Neuronal stem cell (in vitro differentiated cells): ENCODE measurements around the gene APC.

ENCODE experiments used
- DNase-seq: peaks from one replicate; pipeline ENCODE4 v3.0.0-alpha.2; 2013; ENCODE audit warnings: low spot score
- H2AFZ ChIP-seq: one replicate; pipeline ENCODE4 v1.6.1; 2013; ENCODE audit warnings: mild to moderate bottlenecking, low read length, inconsistent platforms
- H2AK5ac ChIP-seq: 2 replicates; pipeline ENCODE4 v1.6.1; 2013; ENCODE audit warnings: low read depth, mild to moderate bottlenecking, inconsistent platforms, low read length, moderate library complexity, mixed read lengths
- H2BK120ac ChIP-seq: 2 replicates; pipeline ENCODE4 v1.6.1; 2013; ENCODE audit warnings: low read depth, mild to moderate bottlenecking, inconsistent platforms, low read length, moderate library complexity, mixed read lengths
- H2BK12ac ChIP-seq: one replicate; pipeline ENCODE4 v1.6.1; 2013; ENCODE audit warnings: low read length, inconsistent platforms
- H2BK15ac ChIP-seq: 2 replicates; pipeline ENCODE4 v1.6.1; 2013; ENCODE audit warnings: mild to moderate bottlenecking, low read length, inconsistent platforms, mixed read lengths
- H2BK5ac ChIP-seq: one replicate; pipeline ENCODE4 v1.6.1; 2013; ENCODE audit warnings: inconsistent platforms, mild to moderate bottlenecking, low read length, moderate library complexity
- H3K14ac ChIP-seq: one replicate; pipeline ENCODE4 v1.6.1; 2013; ENCODE audit warnings: low read length, inconsistent platforms
- H3K18ac ChIP-seq: 2 replicates; pipeline ENCODE4 v1.6.1; 2013; ENCODE audit warnings: low read length, inconsistent platforms
- H3K23ac ChIP-seq: 2 replicates; pipeline ENCODE4 v1.6.1; 2013; ENCODE audit warnings: low read depth, mild to moderate bottlenecking, mixed read lengths, low read length, inconsistent platforms; ENCODE audit not compliant: poor library complexity
- H3K27ac ChIP-seq: replicated peaks from 3 replicates; pipeline ENCODE4 v1.5.1; 2013; ENCODE audit warnings: low read length, inconsistent platforms
- H3K27me3 ChIP-seq, 3 experiments: 2 replicates each; pipeline ENCODE4 v1.6.1; 2013; ENCODE audit warnings: low read length in 3 of 3, mild to moderate bottlenecking in 2 of 3, inconsistent platforms in 1 of 3, low read depth in 1 of 3, mixed read lengths in 1 of 3, moderate library complexity in 1 of 3; ENCODE audit not compliant: control insufficient read depth in 3 of 3, insufficient read depth in 3 of 3
- H3K36me3 ChIP-seq, 2 donors: replicated peaks in 1 of 2; 2 replicates each; pipeline ENCODE4 v1.6.1; 2013; ENCODE audit warnings: low read length in 2 of 2; ENCODE audit not compliant: control insufficient read depth in 2 of 2, insufficient read depth in 2 of 2
- H3K4ac ChIP-seq: 2 replicates; pipeline ENCODE4 v1.6.1; 2013; ENCODE audit warnings: inconsistent platforms, mild to moderate bottlenecking, low read length, moderate library complexity
- H3K4me1 ChIP-seq, 2 donors: 1 replicate in 1 of 2; 2 replicates in 1 of 2; pipeline ENCODE4 v1.6.1; 2013; ENCODE audit warnings: low read length in 2 of 2, low read depth in 1 of 2; ENCODE audit not compliant: control insufficient read depth in 2 of 2, insufficient read depth in 1 of 2
- H3K4me2 ChIP-seq: one replicate; pipeline ENCODE4 v1.6.1; 2013; ENCODE audit warnings: mild to moderate bottlenecking, low read length, inconsistent platforms; ENCODE audit not compliant: insufficient read depth, poor library complexity, severe bottlenecking
- H3K4me3 ChIP-seq, 2 donors: 2 replicates each; pipeline ENCODE4 v1.5.1; 2013; ENCODE audit warnings: low read length in 2 of 2, mild to moderate bottlenecking in 2 of 2, inconsistent platforms in 1 of 2, moderate library complexity in 1 of 2
- H3K79me1 ChIP-seq: one replicate; pipeline ENCODE4 v1.6.1; 2013; ENCODE audit warnings: low read depth, mild to moderate bottlenecking, inconsistent platforms, low read length, moderate library complexity
- H3K9ac ChIP-seq: one replicate; pipeline ENCODE4 v1.6.1; 2013; ENCODE audit warnings: mild to moderate bottlenecking, low read depth, low read length, inconsistent platforms; ENCODE audit not compliant: poor library complexity
- H3K9me3 ChIP-seq, 2 donors: replicated peaks in 1 of 2; 2 replicates each; pipeline versions ENCODE3 to v1.6.1; 2013; ENCODE audit warnings: low read length in 2 of 2, mild to moderate bottlenecking in 2 of 2, inconsistent platforms in 1 of 2, low read depth in 1 of 2, mixed read lengths in 1 of 2, moderate library complexity in 1 of 2; ENCODE audit not compliant: control insufficient read depth in 2 of 2, insufficient read depth in 1 of 2
- H4K8ac ChIP-seq: one replicate; pipeline ENCODE4 v1.6.1; 2013; ENCODE audit warnings: low read depth, mild to moderate bottlenecking, inconsistent platforms, low read length, moderate library complexity
- H4K91ac ChIP-seq: one replicate; pipeline ENCODE4 v1.6.1; 2013; ENCODE audit warnings: low read length, low read depth, mild to moderate bottlenecking, inconsistent platforms; ENCODE audit not compliant: poor library complexity
- WGBS, 2 donors: extraction: QIAGEN DNeasy Blood & Tissue Kit; methylation state at CpG; one replicate each; pipeline ENCODE4 v1.1.7; 2013; ENCODE audit warnings: missing lambda C conversion rate in 2 of 2, mixed read lengths in 1 of 2; ENCODE audit not compliant: insufficient read length in 2 of 2, insufficient replicate concordance in 1 of 2; ENCODE audit errors: extremely low coverage in 2 of 2; 5-methylcytosine and 5-hydroxymethylcytosine counted together

The APC gene

DNA sequence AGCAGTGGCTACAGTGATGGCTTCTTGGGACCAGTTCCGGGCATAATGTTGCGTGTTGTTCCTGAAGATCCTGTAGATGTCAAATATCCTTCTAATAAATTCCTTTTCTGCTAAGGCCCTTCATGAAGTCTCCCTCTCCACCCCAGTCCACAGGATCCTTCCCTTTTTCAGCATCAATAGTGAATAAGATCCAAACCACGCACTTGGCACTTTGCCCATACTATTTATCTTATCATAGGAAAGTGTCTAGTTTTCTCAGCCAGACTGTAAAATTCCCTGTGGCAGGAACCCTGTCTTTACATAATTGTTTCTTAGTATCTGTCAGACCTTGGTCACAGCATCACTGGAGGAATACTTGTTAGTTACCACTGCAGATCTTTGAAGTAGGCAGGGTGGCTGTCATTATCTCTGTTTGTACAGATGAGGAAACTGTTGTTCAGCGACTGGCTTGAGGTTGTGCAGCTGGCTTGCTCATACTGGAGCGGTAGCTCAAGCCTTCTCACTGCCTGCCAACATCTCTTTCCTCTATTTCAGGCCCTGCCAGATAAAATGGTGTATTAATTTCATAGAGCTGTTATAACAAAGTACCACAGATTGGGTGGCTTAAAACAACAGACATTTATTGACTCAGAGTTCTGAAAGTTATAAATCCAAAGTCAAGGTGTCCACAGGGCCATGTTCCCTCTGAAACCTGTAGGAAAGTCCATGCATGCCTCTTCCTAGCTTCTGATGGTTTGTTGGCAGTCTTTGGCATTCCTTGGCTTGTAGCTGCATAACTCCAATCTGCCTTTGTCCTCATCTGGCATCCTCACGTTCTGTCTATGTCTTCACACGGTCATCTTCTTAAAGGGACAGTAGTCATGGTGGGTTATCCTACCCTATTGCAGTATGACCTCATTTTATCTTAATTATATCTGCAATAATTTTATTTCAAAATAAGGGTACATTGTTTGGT lies 33.5 kb upstream of the APC start:
- no CpG with 5 or more reads among the region's 7 CpGs for WGBS, 2 donors
- no peak overlapping the region for H4K91ac ChIP-seq
- no peak overlapping the region for H4K8ac ChIP-seq
- H3K4me2 ChIP-seq: no peak overlapping the region
- no peak overlapping the region for H3K18ac ChIP-seq
- no peak overlapping the region for H3K14ac ChIP-seq
- peak overlapping the region; percentile 18 for H2AFZ ChIP-seq
- no peak overlapping the region for H2BK15ac ChIP-seq
- no peak overlapping the region for H2BK12ac ChIP-seq
- H3K27me3 ChIP-seq: no peaks in the 10 kb centered on the region
- no peak for DNase-seq
- H3K4me1 ChIP-seq: peaks cover 3 to 7% of the 10 kb centered on the region in 2 donors
- H3K4me3 ChIP-seq: no peak overlapping the region
- no peak overlapping the region for H2BK5ac ChIP-seq
- H3K9me3 ChIP-seq: no peaks in the 10 kb centered on the region
- no peaks in the 10 kb centered on the region for H3K36me3 ChIP-seq
- no peak overlapping the region for H2BK120ac ChIP-seq
- no peak overlapping the region for H3K23ac ChIP-seq
- H3K4ac ChIP-seq: no peak overlapping the region
- no peaks in the 10 kb centered on the region for H3K79me1 ChIP-seq
- H3K9ac ChIP-seq: no peak overlapping the region
- no peak overlapping the region for H3K27ac ChIP-seq
- H2AK5ac ChIP-seq: no peak overlapping the region

DNA sequence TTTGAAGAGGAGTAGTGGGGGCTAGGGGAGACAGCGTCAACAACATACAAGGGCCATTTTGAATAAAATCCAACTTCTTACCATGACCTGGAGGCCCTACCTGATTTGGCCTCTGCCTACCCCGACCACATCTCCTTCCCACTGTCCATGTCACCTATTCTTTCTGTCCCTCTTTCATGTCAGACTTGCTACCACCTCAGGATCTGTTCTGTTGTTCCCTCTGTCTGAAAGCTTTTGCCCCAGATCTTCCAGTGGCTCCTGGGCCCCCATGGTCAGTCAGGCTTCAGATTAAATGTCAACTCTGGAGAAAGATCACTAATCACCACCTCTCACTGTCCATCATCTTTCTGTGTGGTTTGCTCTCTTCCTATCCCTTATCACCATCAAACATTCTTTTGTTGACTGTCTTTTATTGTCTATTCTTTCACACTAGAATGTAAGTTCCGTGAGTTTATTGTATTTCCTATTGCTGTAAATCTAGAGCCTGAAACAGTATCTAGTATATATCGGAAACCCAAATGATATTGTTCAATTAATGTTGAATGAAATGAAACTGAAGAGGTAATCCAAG lies 31.2 kb upstream of the APC start:
- Histone ChIP-seq H2BK12ac (no peak overlapping the region), H2AFZ (peak overlapping the region; percentile 95), H3K14ac (no peak overlapping the region), H3K4me2 (no peak overlapping the region), H3K4me1 (peaks cover 5 to 11% of the 10 kb centered on the region in 2 donors), H3K36me3 (no peaks in the 10 kb centered on the region), H3K18ac (no peak overlapping the region), H4K8ac (no peak overlapping the region), H3K27me3 (no peaks in the 10 kb centered on the region), H4K91ac (no peak overlapping the region), H3K4ac (no peak overlapping the region), H2BK120ac (no peak overlapping the region), H3K27ac (no peak overlapping the region), H3K4me3 (no peak overlapping the region), H3K23ac (no peak overlapping the region), H3K9me3 (no peaks in the 10 kb centered on the region), H3K9ac (no peak overlapping the region), H2BK15ac (no peak overlapping the region), H2AK5ac (no peak overlapping the region), H3K79me1 (peaks cover 3% of the 10 kb centered on the region), H2BK5ac (no peak overlapping the region)
- WGBS, 2 donors: no CpG with 5 or more reads among the region's 4 CpGs
- DNase-seq: no peak

GRCh38 chr5:112707187-112708102 lies 30.2 kb upstream of the APC start:
- no CpG with 5 or more reads among the region's 61 CpGs for WGBS, 2 donors

More at GRCh38 chr5:112707187-112708102, 30.2 kb upstream of the APC start:
- H4K8ac ChIP-seq: no peak overlapping the region
- DNase-seq: peak; percentile 96
- H2AK5ac ChIP-seq: peak overlapping the region; percentile 13
- peak overlapping the region; percentile 96 for H3K27ac ChIP-seq
- H2BK5ac ChIP-seq: peak overlapping the region; percentile 93
- H3K14ac ChIP-seq: peak overlapping the region; percentile 77
- H3K18ac ChIP-seq: peak overlapping the region; percentile 99
- peak overlapping the region; percentile 35 for H2BK12ac ChIP-seq
- H4K91ac ChIP-seq: no peak overlapping the region
- H3K4me3 ChIP-seq: peak overlapping the region; percentile 73 to 87
- H3K4me1 ChIP-seq: peaks cover 5 to 11% of the 10 kb centered on the region in 2 donors
- H3K4ac ChIP-seq: no peak overlapping the region
- no peaks in the 10 kb centered on the region for H3K36me3 ChIP-seq
- no peaks in the 10 kb centered on the region for H3K9me3 ChIP-seq
- peak overlapping the region; percentile 96 for H3K9ac ChIP-seq
- H3K23ac ChIP-seq: peak overlapping the region; percentile 98
- peak overlapping the region; percentile 78 for H2BK120ac ChIP-seq
- no peaks in the 10 kb centered on the region for H3K27me3 ChIP-seq
- H2AFZ ChIP-seq: peak overlapping the region; percentile 95
- H3K79me1 ChIP-seq: peaks cover 3% of the 10 kb centered on the region
- H3K4me2 ChIP-seq: peak overlapping the region; percentile 69
- peak overlapping the region; percentile 81 for H2BK15ac ChIP-seq
